Chondrocyte (in vitro differentiated cells): Measurements from ENCODE around the gene MLXIP. TPM values are rescaled to one million over a fixed set of nuclear protein-coding genes. Genes with fewer than 3 reads are reported as not detected.
"Not testable (repeated sequence)": the region's sequence is repeated elsewhere in the genome, so short reads cannot be mapped to it uniquely, and the experiment has no call there.

Experiments
- DNase-seq: peaks from one replicate; pipeline ENCODE4 v3.0.0; 2021; ENCODE audit warnings: mixed read lengths, low spot score
- H3K27ac Mint-ChIP-seq: one replicate; pipeline ENCODE4 v1.8.0; 2021; ENCODE audit warnings: mild to moderate bottlenecking, moderate library complexity, mixed read lengths; ENCODE audit not compliant: unreplicated experiment
- H3K27me3 Mint-ChIP-seq: 2 replicates; pipeline ENCODE4 v1.8.0; 2021; ENCODE audit warnings: low read depth, mixed read lengths
- H3K36me3 Mint-ChIP-seq: 2 replicates; pipeline ENCODE4 v1.8.0; 2021; ENCODE audit warnings: low read depth, mixed read lengths
- H3K4me1 Mint-ChIP-seq: 2 replicates; pipeline ENCODE4 v1.8.0; 2021; ENCODE audit warnings: low read depth, mild to moderate bottlenecking, mixed read lengths
- H3K4me3 Mint-ChIP-seq: one replicate; pipeline ENCODE4 v1.8.0; 2021; ENCODE audit warnings: mild to moderate bottlenecking, moderate library complexity, mixed read lengths; ENCODE audit not compliant: unreplicated experiment
- H3K9me3 Mint-ChIP-seq: 2 replicates; pipeline ENCODE4 v1.8.0; 2021; ENCODE audit warnings: low read depth, mixed read lengths
- total RNA-seq: library from RNA; stranded (reverse); gene quantifications from 3 replicates; pipeline ENCODE4 v1.2.1, GENCODE V29; 2021
- TF ChIP-seq, protein P1 (sequence below): fragments of 200-600 bp; sonication (generic); IDR thresholded peaks from 2 replicates; pipeline ENCODE4 v1.5.0; 2021; ENCODE audit warnings: antibody characterized with exemption, mild to moderate bottlenecking, moderate library complexity

Gene MLXIP
- total RNA-seq, 1 donor from 2014 or later: 61.7 TPM

DNA sequence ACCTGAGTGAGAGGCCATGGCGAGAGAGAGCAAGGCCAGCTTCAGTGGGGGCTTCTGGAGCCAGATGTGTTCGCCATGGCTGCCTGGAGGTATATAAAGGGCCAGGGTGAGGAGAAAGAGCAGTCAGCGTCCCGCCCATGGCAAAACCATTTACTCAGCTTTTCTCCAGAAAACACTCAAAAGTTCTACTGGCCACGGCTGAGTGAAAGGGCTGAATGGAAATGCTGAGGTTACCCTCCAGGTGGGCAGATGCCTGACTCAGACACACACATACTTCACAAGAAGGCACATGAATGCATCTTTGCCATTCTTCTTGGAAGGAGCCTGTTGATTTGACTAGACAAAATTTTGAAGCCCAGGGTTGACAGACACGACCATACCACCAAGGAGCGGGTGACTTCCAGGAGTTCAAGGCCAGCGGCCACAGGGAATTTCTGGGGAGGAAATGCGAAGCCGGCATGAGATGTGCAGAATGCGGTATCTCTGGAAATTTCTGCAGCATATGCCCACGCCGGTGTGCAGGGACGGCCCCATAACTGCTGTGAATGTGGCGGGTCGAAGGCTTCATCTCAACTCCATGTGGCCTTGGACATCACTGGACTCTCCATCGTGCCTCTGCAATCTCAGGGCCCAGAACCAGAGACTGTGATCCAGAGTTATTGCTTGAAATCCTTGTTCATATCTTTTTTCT, 95.7 kb downstream of the MLXIP start, which contains the start of gene IL31:
Gene IL31, minus strand, starts transcription at position 67 of the 691 bp plus-strand sequence. Its CDS starts 49 bp downstream, at position 18.
- no peak for DNase-seq
- Mint-ChIP-seq H3K4me1 (no peaks in the 10 kb centered on the region), H3K36me3 (no peaks in the 10 kb centered on the region), H3K9me3 (no peaks in the 10 kb centered on the region), H3K27ac (no peak within 1 kb of the TSS), H3K4me3 (no peak within 1 kb of the TSS), H3K27me3 (no peaks in the 10 kb centered on the region)
- TF ChIP-seq, protein P1, sequence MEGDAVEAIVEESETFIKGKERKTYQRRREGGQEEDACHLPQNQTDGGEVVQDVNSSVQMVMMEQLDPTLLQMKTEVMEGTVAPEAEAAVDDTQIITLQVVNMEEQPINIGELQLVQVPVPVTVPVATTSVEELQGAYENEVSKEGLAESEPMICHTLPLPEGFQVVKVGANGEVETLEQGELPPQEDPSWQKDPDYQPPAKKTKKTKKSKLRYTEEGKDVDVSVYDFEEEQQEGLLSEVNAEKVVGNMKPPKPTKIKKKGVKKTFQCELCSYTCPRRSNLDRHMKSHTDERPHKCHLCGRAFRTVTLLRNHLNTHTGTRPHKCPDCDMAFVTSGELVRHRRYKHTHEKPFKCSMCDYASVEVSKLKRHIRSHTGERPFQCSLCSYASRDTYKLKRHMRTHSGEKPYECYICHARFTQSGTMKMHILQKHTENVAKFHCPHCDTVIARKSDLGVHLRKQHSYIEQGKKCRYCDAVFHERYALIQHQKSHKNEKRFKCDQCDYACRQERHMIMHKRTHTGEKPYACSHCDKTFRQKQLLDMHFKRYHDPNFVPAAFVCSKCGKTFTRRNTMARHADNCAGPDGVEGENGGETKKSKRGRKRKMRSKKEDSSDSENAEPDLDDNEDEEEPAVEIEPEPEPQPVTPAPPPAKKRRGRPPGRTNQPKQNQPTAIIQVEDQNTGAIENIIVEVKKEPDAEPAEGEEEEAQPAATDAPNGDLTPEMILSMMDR: no peak

DNA sequence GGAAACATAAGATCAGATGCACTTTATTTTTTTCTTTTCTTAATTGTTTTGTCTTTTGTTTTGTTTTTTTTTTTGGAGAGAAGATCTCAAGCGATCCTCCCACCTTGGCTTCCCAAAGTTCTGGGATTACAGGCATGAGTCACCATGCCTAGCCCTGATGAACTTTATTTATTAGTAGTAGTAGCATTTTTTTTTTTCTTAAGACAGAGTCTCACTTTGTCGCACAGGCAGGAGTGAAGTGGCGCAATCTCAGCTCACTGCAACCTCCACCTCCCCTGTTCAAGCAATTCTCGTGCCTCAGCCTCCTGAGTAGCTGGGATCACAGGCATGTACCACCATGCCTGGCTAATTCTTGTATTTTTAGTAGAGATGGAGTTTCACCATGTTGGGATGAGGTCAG, 97.9 kb downstream of the MLXIP start:
- H3K9me3 Mint-ChIP-seq, H3K36me3 Mint-ChIP-seq, DNase-seq, H3K4me1 Mint-ChIP-seq, H3K27me3 Mint-ChIP-seq, H3K27ac Mint-ChIP-seq, H3K4me3 Mint-ChIP-seq: not testable (repeated sequence)

DNA sequence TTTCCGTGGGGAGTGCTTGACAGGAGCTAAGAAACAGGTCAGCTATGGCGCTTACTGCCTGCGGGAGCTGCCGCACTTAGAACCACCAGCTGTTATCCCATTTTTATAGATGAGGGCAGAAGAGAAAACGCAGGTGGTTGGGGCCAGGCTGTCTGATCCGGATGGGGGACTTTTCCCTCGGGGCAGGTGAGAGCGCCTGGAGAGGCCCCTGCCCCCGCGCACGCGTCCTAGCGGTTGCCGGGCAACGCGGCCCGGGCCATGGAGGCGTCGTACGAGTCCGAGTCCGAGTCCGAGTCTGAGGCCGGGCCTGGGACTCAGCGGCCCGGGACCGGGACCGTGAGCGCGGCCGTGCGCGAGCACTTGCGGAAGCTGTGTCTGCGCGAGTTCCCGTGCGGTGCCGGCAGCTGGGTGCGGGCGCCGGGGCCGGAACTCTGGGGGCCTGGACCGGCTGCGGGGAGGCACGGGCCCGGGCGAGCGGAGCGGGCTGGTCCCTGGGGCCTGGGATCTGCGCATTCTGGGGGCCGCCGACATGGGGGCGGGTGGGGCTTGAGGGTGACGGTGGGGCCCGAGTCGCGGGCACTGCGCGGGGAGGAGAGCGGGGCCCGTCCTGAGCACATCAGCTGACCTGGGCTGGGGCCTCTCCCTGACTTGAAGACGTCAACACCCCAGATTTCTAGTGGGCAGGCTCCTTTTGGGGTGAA, 104.5 kb downstream of the MLXIP start, which contains the start of gene LRRC43:
Gene LRRC43, plus strand, starts transcription at position 237 of the 701 bp plus-strand sequence. Its CDS starts 22 bp downstream, at position 259.
- H3K9me3 Mint-ChIP-seq: no peaks in the 10 kb centered on the region
- TF ChIP-seq, protein P1: no peak
- peaks cover 7% of the 10 kb centered on the region for H3K4me1 Mint-ChIP-seq
- H3K36me3 Mint-ChIP-seq: peaks cover 1% of the 10 kb centered on the region
- no peak for DNase-seq
- no peak within 1 kb of the TSS for H3K27ac Mint-ChIP-seq
- no peaks in the 10 kb centered on the region for H3K27me3 Mint-ChIP-seq
- peak within 1 kb of the TSS; percentile 70 for H3K4me3 Mint-ChIP-seq

DNA sequence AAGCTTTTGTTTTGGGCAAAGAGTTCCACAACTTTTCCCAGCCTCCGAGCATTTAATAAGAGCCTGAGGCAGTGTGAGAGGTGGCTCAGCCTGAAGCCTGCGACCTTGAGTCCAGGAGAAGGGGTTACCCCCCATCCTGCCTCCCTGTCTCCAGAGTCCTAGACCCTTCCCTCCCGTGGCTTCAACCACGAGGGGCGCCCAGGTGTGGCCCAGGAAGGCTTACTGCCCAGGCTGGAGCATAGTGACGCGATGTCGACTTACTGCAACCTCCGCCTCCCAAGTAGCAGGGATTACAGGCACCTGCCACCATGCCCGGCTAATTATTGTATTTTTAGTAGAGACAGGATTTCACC, 105.0 kb downstream of the MLXIP start:
- no peaks in the 10 kb centered on the region for H3K27me3 Mint-ChIP-seq
- H3K27ac Mint-ChIP-seq: no peak overlapping the region
- TF ChIP-seq, protein P1: no peak
- H3K4me1 Mint-ChIP-seq: peaks cover 7% of the 10 kb centered on the region
- peak overlapping the region; percentile 70 for H3K4me3 Mint-ChIP-seq
- no peaks in the 10 kb centered on the region for H3K9me3 Mint-ChIP-seq
- DNase-seq: no peak
- peaks cover 1% of the 10 kb centered on the region for H3K36me3 Mint-ChIP-seq

DNA sequence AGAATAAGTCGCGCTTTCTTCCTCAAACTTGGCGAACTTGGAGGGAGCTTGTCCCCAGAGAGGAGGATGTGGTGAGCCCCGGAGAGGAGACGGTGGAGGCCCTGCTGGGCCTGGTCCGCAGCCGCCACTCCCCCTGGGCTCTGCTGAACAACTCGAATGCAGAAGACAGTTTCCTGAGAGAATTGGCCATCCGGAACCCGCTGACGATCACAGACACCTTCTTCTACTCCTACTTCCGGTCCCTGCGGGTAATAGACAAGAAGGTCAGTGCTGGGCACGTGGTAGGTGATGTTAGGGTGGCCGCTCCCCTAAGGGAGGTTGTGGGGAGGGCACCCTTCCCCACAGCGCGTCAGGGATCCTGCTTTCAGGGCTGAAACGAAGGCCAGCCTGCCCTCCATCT, 106.0 kb downstream of the MLXIP start:
- DNase-seq: no peak
- Mint-ChIP-seq H3K27me3 (no peaks in the 10 kb centered on the region), H3K9me3 (no peaks in the 10 kb centered on the region), H3K27ac (no peak overlapping the region), H3K36me3 (no peaks in the 10 kb centered on the region), H3K4me1 (peaks cover 7% of the 10 kb centered on the region), H3K4me3 (no peak overlapping the region)
- TF ChIP-seq, protein P1: no peak
